GM19239 (cell line): ENCODE data around the gene GANC.
"Not testable (repeated sequence)": the region's sequence is repeated elsewhere in the genome, so short reads cannot be mapped to it uniquely, and the experiment has no call there.

Experiments used
- DNase-seq: peaks from one replicate; pipeline ENCODE4 v3.0.0; 2011; ENCODE audit warnings: low spot score; ENCODE audit not compliant: insufficient read length
- FAIRE-seq: peaks from 2 replicates; lab custom pipeline; 2011; peaks lifted over from hg19 to GRCh38; lab: Jason Lieb, UNC

The GANC gene

GRCh38 chr15:42336650-42337049, 63.6 kb downstream of the GANC start:
- FAIRE-seq, result not testable (repeated sequence)

GRCh38 chr15:42337104-42337503, 64.1 kb downstream of the GANC start:
- not testable (repeated sequence) for FAIRE-seq

More at GRCh38 chr15:42336650-42337049, 63.6 kb downstream of the GANC start:
- not testable (repeated sequence) for DNase-seq

GRCh38 chr15:42338500-42338899, 65.5 kb downstream of the GANC start:
- FAIRE-seq, result no peak

More at GRCh38 chr15:42337104-42337503, 64.1 kb downstream of the GANC start:
- DNase-seq, result not testable (repeated sequence)

GRCh38 chr15:42343596-42344232, 70.7 kb downstream of the GANC start:
- FAIRE-seq, result no peak
- DNase-seq, result no peak

More at GRCh38 chr15:42338500-42338899, 65.5 kb downstream of the GANC start:
- DNase-seq, result no peak

DNA sequence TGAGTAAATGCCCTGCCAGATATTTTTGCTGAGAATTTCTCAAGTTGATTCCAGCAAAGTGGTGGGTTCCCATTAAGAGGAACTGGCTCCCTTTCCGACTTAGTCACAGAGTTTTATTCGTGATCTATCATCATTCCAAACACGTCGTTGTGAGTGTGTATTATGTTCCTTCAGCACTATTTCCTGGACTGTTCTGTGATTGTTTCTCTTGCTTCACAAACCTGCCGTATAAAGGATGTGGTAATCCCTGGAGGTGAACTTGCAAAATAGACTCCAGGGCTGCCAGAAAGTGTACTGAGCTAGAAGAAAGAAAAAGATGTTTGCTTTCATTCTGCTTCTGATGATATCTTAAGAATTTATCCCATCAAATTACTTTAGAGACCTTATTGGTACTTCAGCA, 71.8 kb downstream of the GANC start:
- DNase-seq, result no peak
- no peak for FAIRE-seq

DNA sequence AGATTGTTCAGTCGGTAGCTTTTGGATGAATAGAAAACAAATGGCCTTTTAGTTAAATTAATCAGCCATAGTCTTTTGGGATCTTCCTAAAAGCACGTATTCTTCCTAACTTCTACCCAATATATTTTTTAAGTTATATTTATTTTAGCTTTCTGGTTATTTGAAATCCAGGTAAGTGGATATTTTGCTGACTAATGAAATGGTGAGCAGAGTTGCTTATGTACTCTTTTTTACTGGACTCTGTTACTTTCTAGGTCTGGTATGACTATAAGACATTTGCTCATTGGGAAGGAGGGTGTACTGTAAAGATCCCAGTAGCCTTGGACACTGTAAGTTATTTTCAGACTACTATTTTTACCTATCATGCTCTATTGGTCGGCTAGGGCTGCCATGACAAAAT, 72.5 kb downstream of the GANC start:
- DNase-seq (no peak), FAIRE-seq (no peak)

DNA sequence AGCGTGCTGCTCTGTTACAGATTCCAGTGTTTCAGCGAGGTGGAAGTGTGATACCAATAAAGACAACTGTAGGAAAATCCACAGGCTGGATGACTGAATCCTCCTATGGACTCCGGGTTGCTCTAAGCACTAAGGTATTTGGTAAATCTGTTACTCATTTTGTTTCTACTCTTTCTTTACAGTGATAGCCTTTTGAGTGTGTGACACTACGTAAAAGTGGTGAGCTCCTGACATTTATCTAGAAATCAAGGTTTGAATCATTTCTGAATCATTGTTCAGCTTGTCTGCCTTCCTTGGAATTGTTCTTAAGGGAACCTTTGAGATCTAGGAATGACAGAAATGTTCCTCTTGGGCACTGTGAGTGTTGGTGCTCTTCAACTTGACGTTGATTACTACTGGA, 75.1 kb downstream of the GANC start:
- no peak for FAIRE-seq

DNA sequence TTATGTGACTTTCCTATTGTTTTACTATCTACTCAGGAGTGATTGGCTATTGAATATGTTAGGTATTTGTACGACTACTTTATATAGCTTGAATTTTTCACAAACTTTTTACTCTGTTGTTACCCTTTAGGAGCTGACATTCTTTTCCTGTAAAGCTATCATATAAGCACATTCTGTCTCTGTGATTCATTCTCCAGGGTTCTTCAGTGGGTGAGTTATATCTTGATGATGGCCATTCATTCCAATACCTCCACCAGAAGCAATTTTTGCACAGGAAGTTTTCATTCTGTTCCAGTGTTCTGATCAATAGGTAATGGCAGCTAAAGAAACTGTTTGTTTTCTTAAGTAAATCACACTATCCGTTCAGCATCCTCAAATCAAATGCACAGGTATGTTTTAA, 76.2 kb downstream of the GANC start:
- no peak for FAIRE-seq
- DNase-seq, result no peak

More for the DNA sequence above, 75.1 kb downstream of the GANC start:
- no peak for DNase-seq

GRCh38 chr15:42352401-42352800, 79.4 kb downstream of the GANC start:
- DNase-seq (no peak), FAIRE-seq (no peak)

DNA sequence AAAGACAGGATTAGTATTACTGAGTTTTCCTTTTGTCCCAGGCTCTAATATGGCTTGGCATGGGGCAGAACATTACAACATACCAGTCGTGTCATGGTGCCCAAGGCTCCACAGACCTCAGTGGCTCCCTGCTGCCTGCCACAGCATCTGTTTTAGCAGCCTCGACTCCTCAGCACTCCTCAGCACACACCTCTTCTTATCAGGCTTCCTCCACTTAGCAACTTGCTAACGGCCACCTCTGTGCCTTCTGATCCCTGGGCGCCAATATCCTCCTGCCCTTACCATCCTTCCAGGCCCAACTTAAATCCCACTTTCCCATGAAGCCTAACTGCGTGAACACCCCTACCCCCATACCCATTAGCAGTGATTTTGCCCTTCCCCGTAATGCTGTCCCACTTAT, 80.1 kb downstream of the GANC start:
- DNase-seq (no peak), FAIRE-seq (no peak)

GRCh38 chr15:42354824-42355223, 81.8 kb downstream of the GANC start:
- FAIRE-seq (no peak), DNase-seq (no peak)

- no peak for FAIRE-seq
- no peak for DNase-seq
Observed at GRCh38 chr15:42355291-42355690, 82.3 kb downstream of the GANC start.

DNA sequence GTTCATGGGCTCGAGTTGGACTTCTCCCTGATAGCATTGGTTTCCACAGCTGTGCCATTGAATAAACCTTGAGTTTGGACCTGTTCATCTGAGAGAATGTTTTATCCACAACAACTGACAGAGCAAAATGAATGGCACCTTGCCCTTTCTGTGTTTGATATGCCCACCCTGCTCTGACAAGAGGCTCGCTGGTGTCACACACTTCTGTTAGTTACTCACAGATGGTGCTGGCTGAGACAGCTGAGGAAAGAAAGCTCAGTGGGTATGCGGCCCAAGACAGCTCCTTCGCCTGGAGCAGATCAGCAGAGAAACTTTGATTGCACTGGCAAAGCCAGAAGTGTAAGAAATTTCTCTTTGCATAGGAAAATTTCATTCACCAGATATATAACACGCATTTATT, 83.8 kb downstream of the GANC start:
- no peak for FAIRE-seq
- DNase-seq, result no peak

GRCh38 chr15:42358141-42358540, 85.1 kb downstream of the GANC start:
- FAIRE-seq (no peak), DNase-seq (no peak)

- FAIRE-seq (no peak), DNase-seq (no peak)
Observed at GRCh38 chr15:42359249-42359648, 86.2 kb downstream of the GANC start, which contains the start of gene CAPN3. TSS of gene CAPN3 (plus strand) at chr15:42359501. CDS start at chr15:42359806, 305 bp downstream.

DNA sequence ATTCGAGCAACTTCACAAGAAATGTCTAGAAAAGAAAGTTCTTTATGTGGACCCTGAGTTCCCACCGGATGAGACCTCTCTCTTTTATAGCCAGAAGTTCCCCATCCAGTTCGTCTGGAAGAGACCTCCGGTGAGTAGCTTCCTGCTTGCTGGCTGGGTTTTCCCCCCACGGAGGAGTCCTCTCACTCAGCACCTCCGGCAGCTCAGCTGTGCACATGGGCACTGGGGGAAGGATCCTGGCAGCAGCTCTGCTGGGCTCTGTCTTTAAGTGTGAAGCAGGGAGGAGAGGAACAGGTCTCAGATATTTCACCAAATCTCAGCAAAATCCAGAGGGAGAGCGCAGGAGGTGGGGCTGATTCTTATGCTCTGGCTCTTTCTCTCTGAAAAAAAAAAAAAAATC, 87.0 kb downstream of the GANC start:
- FAIRE-seq, result no peak
- no peak for DNase-seq

DNA sequence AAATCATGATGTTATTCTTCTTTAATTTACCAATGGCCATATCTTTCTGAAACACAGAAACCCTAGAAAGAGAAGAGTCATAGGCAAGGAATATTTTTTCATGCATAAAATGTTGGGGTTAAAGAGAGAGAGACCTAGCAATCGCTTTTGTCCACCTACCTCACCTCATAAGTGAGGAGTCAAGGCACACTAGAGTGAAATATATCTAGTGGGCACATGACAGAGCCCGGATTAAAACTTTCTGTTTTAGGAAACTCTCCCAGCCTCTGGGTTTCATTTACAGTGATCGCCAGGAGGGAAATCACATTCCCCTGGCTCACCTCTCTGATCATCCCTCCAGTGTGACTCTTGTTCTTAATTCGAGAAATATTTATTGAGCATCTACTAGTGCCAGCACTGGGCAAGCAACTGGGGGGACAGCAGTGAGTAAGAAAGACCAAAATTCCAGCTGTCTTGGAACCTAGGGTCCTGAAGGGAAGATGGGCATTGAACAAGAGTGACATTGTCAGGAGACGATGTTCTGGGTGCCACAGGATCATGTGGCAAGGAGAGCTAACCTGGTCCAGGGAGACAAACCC, 87.6 kb downstream of the GANC start:
- no peak for FAIRE-seq
- no peak for DNase-seq

DNA sequence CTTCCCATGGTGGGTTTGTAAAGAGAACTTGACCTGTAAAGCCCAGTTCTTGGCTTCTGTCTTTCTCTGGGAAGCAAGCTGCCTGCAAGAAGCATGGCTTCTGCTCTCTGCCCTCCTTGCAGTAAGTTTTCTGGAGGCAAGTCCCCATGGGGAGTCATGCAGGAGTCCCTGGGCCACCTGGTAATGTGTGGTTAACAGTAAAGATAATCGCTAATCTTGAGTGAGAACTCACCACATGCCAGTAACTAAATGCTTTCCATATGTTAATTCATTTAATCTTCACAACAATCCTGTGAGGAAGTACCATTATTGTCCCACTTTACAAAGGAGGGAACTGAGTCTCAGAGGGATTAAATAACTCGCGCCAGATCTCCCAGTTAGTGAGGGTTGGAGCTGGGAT, 90.5 kb downstream of the GANC start:
- FAIRE-seq (no peak), DNase-seq (no peak)

DNA sequence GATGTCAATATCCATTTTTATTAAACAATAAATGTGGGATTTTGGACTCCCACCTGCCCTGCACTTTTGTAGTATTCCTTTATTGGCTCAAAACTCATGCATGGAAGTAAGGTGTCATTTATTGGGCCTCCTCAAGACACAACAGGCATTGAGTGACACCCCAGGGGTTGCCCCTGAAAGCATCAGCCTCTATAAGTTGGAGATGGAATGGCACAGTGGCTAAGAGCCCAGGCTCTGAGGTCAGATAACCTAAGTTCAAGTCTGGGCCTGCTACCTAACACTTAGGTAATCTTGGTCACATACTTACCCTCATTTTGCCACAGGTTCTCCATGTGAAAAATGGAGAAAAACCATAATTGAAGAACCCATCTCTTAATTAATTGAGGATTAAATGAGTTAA, 90.9 kb downstream of the GANC start:
- FAIRE-seq (no peak), DNase-seq (no peak)

DNA sequence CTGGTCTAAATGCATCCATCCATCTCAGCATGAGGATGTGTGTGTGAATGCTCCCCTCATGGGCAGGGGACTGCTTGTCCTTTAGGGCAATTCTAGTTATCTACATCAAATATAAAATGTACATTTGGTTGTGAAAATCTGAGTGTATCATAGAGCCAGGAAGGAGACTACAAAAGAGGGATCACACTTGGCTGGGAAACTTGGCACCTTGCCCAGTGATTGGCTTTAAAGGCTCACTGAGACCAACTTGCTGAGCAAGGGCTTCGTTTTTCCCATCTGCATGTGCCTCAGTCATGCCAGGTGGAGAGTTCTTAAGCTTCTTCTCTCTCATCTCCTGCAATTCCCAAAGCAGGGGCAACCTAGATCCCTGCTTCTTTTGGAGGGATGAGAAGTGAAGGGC, 91.5 kb downstream of the GANC start:
- no peak for FAIRE-seq

DNA sequence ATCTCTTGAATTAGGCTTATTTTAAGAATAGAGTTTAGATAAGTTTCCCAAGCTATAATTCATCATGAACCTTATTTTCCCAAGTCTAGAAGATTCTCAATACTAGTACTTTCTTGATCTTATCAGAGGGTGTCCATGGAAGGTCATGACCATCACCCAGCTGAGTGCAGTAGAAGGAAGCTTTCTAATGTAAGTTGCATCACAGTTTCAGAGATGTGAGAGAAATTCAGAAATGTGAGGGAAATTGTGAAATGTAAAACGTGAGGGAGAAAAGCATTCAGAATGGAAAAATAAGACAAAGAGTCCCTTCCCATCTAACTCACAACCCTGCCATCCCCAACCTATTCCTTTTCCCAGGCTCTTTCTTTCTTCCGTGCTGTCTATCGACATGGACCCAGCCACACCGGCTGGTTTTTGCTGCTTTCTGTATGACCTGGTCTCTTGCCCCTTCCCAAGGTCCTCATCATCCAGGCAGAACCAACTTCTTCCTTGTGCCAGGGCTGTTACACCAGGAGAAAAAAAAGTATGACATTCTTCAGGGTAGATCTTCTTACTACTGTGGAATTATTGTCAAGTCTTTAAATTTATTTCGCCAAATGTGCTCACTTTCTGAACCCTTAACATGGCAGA, 93.0 kb downstream of the GANC start:
- DNase-seq, result no peak
- FAIRE-seq, result no peak

More for the DNA sequence above, 91.5 kb downstream of the GANC start:
- no peak for DNase-seq
